Astrocyte of the cerebellum (primary cell): Measurements from ENCODE around the gene SCRN2.

Experiments
- DNase-seq: peaks from one replicate; pipeline ENCODE4 v3.0.0-alpha.2; 2011; ENCODE audit warnings: low read depth
- H3K4me3 ChIP-seq: 2 replicates; pipeline ENCODE4 v1.5.1; 2011; ENCODE audit warnings: mild to moderate bottlenecking, low read depth, low read length, moderate library complexity
- in situ Hi-C: cut with HindIII; loops from 2 replicates; pipeline ENCODE4 v1.10.0; 2017; ENCODE audit warnings: low sequenced_read_pairs
- TF ChIP-seq, protein P1 (sequence below): IDR thresholded peaks from 2 replicates; pipeline ENCODE4 v1.5.1; 2012; ENCODE audit warnings: low read length, low read depth, moderate library complexity, mild to moderate bottlenecking; ENCODE audit errors: missing control alignments

Gene SCRN2

DNA sequence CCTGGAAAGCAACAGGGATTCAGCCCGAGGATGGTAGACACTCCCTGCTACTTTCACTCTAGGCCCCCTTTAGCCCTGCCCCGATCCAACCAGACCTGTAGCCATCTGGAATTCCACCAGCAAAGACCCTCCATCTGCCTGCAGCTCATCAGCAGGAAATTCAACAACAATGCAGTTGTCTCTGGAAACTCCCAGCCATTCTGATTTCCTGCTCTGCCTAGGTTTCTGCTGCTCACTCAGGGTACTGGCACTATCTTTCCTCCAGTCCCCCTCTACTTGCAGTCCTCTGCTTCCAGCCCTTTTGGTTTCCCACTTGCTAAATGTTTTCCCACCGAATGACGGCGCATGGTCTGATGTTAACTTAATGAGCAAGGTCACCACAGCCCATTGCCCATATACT, 12.5 kb upstream of the SCRN2 start:
- H3K4me3 ChIP-seq: no peak overlapping the region
- in situ Hi-C loops: no loop called here
- TF ChIP-seq, protein P1, sequence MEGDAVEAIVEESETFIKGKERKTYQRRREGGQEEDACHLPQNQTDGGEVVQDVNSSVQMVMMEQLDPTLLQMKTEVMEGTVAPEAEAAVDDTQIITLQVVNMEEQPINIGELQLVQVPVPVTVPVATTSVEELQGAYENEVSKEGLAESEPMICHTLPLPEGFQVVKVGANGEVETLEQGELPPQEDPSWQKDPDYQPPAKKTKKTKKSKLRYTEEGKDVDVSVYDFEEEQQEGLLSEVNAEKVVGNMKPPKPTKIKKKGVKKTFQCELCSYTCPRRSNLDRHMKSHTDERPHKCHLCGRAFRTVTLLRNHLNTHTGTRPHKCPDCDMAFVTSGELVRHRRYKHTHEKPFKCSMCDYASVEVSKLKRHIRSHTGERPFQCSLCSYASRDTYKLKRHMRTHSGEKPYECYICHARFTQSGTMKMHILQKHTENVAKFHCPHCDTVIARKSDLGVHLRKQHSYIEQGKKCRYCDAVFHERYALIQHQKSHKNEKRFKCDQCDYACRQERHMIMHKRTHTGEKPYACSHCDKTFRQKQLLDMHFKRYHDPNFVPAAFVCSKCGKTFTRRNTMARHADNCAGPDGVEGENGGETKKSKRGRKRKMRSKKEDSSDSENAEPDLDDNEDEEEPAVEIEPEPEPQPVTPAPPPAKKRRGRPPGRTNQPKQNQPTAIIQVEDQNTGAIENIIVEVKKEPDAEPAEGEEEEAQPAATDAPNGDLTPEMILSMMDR: no peak
- DNase-seq: no peak

DNA sequence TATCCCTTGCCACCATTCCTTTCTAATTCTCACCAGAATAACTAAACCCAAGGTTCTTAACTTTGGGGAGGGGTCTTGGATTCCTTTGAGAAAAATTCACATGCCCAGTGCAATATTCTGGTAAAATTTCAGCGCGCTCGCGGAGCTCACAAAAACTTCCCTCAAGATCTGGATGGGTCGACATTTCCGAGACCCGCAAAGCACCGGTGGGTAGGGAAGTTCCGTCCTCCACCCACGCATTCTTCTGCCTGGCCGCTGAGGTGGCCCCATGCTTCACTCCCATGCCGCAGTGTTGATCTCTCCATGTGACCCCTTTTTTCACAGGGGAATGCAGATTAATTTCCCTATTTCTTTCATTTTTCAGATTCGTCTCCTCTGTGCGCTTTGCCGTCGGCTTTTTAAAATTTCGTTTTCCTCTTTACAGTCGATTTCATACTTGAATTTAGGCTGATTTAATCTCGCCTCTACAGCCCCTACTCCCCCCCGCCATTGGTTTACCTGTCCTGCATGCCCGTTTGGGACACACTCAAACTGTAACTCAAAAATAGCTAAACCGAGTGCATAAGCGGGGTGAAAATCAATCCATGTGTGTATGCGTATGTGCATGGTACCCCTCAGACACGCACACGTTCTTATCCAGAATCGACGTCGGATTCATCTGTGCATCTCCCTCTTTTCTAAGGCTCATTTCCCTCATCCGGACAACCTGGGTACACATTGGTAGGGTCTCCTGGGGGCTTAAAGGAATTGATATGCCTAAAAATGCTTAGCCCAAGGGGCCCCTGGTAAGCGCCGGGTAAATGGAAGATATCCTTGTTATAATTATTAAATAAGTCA, 11.3 kb upstream of the SCRN2 start:
- in situ Hi-C loops: no loop called here
- TF ChIP-seq, protein P1: no peak
- no peak overlapping the region for H3K4me3 ChIP-seq
- DNase-seq: no peak

DNA sequence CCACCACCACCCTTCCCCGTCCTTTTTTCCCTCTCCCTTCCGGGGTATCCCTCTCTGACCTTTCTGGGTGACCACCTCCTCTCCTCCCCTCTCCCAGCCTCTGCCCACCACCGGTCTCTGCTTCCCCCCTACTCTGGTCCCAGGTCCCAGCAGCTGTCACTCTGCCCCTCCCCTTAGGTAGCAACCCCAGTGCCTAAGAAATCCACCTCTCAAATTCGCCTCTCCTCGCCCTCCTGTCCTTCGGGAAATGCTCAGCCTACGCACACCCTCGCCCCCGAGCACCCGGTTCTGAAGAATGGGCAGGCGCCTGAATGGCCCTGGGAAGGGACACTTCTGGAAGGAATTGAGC, 10.7 kb upstream of the SCRN2 start:
- TF ChIP-seq, protein P1: no peak
- H3K4me3 ChIP-seq: no peak overlapping the region
- in situ Hi-C loops: no loop called here
- DNase-seq: no peak

DNA sequence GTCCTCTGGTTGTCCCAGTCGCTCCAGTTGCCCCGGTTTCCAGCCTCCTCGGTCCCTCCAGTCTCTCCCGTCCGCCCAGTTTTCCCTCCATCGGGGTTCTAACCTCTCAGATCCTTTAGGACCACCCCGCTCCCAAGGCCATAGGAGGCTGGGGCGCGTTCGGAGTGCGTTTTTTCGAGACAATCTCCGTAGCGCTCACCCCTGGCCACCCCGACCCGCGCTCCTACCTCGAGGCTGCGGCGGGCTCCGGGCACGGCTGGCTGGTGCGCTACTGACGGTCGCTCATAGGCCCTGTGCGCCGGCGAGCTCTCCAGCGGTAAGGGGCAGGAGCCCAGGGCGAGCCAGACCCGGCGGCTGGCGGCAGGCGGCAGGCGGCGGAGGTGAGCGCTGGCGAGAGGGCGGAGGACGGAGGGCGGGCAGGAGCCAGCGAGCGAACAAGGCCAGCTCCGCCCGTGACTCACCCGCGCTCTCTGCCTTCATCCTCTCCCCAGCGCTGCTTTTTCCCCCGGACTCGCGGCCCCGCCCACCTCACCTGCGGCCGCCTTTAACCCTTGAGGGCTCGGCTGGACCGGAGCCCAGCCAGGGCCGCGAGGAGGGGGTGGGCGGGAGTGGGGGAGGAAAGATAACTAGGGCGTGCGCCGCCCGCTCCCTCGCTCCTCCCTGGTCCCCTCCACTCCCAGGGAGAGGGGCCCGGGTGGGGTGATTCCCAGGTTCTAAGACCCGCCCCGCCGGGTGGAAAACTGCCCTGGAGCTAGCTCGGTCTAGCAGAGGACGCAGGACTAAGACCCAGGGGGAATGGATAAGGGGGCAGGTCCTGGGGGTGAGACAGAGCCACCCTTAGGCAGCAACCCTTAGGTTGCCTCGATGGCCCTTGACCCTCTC, 9.9 kb upstream of the SCRN2 start, which contains the start of gene SP6:
TSS of gene SP6 (minus strand) at position 472 of the 882 bp plus-strand sequence. CDS start 2,734 bp downstream, outside the sequence.
- TF ChIP-seq, protein P1: peak; percentile 21
- in situ Hi-C loops: no loop called here
- no peak for DNase-seq
- H3K4me3 ChIP-seq: no peak within 1 kb of the TSS

DNA sequence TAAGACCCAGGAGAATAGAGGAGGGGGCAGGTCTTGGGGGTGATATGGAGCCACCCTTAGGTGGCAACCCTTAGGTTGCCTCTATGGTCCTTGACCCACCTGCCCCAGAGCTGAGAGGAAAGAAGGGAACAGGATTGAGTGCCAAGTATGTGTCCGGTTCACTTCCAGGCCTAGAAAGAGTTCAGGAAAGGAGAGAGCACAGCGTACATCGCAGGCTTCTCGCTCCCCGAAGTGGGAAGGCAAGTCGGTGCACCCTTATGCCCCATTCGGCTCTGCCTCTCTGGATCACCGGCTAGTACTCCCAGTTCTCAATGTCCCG, 9.3 kb upstream of the SCRN2 start:
- TF ChIP-seq, protein P1: no peak
- in situ Hi-C loops: no loop called here
- no peak for DNase-seq
- no peak overlapping the region for H3K4me3 ChIP-seq

DNA sequence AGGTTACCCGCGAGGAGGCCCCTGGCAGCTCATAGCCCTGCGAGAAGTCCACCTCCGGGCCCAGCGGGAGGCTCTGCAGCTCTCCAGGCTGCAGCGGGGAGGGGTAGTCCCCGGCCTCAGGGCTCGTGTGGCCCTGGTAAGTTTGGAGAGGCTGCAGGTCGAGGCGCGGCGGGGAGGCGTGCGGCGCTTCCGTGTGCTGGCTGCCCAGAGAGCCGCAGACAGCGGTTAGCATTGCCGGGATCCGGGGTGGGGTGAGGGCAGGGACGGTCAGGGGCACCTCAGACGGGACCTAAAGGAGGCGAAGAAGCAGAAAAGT, 7.1 kb upstream of the SCRN2 start:
- TF ChIP-seq, protein P1: no peak
- in situ Hi-C loops: no loop called here
- no peak overlapping the region for H3K4me3 ChIP-seq
- DNase-seq: no peak
